Mesenchymal stem cell (in vitro differentiated cells and primary cell): Measurements from ENCODE around the gene KLRG1.
A peak's percentile ranks its signal among the peaks of the same experiment; 100 is the strongest.

ENCODE experiments used
- DNase-seq: peaks from one replicate; pipeline ENCODE4 v3.0.0-alpha.2; 2013
- H2AFZ ChIP-seq: one replicate; pipeline ENCODE4 v1.6.1; 2013; ENCODE audit warnings: low read depth, mild to moderate bottlenecking, control low read depth, inconsistent platforms, low read length, moderate library complexity
- H2AK5ac ChIP-seq: 2 replicates; pipeline ENCODE4 v1.6.1; 2013; ENCODE audit warnings: low read length, moderate library complexity, mild to moderate bottlenecking, inconsistent platforms; ENCODE audit not compliant: severe bottlenecking
- H2BK120ac ChIP-seq: one replicate; pipeline ENCODE4 v1.6.1; 2013; ENCODE audit warnings: low read depth, mild to moderate bottlenecking, inconsistent platforms, low read length, moderate library complexity
- H2BK12ac ChIP-seq, 2 experiments: one replicate each; pipeline ENCODE4 v1.6.1; 2013; ENCODE audit warnings: inconsistent platforms in 2 of 2, low read length in 2 of 2, mild to moderate bottlenecking in 2 of 2, moderate library complexity in 2 of 2, control low read depth in 1 of 2
- H2BK15ac ChIP-seq: one replicate; pipeline ENCODE4 v1.6.1; 2013; ENCODE audit warnings: mild to moderate bottlenecking, low read depth, inconsistent platforms; ENCODE audit not compliant: poor library complexity, severe bottlenecking
- H2BK5ac ChIP-seq: 2 replicates; pipeline ENCODE4 v1.6.1; 2013; ENCODE audit warnings: low read depth, mild to moderate bottlenecking, low read length, control low read depth, inconsistent platforms; ENCODE audit not compliant: poor library complexity, severe bottlenecking
- H3K14ac ChIP-seq, 2 experiments: one replicate each; pipeline ENCODE4 v1.6.1; 2013; ENCODE audit warnings: inconsistent platforms in 2 of 2, low read length in 2 of 2, control low read depth in 1 of 2, mild to moderate bottlenecking in 1 of 2, moderate library complexity in 1 of 2
- H3K18ac ChIP-seq, 2 experiments: one replicate each; pipeline ENCODE4 v1.6.1; 2013; ENCODE audit warnings: inconsistent platforms in 2 of 2, low read length in 2 of 2, control low read depth in 1 of 2, low read depth in 1 of 2, mild to moderate bottlenecking in 1 of 2
- H3K23ac ChIP-seq, 2 experiments: one replicate each; pipeline ENCODE4 v1.6.1; 2013; ENCODE audit warnings: inconsistent platforms in 2 of 2, low read length in 2 of 2, mild to moderate bottlenecking in 2 of 2, moderate library complexity in 2 of 2, control low read depth in 1 of 2
- H3K27ac ChIP-seq: 2 replicates; pipeline ENCODE4 v1.5.1; 2013; ENCODE audit warnings: mild to moderate bottlenecking, moderate library complexity, low read length, control low read depth, inconsistent platforms; ENCODE audit not compliant: poor library complexity, severe bottlenecking
- H3K27me3 ChIP-seq, 2 experiments: 2 replicates each; pipeline versions ENCODE4 v1.6.1 to v1.7.0; 2013; ENCODE audit warnings: low read length in 2 of 2, mild to moderate bottlenecking in 2 of 2, moderate library complexity in 2 of 2, control low read depth in 1 of 2, inconsistent platforms in 1 of 2; ENCODE audit not compliant: control insufficient read depth in 1 of 2, insufficient read depth in 1 of 2
- H3K36me3 ChIP-seq, 2 experiments: 2 replicates each; pipeline versions ENCODE4 v1.6.1 to v1.7.0; 2013; ENCODE audit warnings: low read length in 2 of 2, control low read depth in 1 of 2, inconsistent platforms in 1 of 2, low read depth in 1 of 2, mild to moderate bottlenecking in 1 of 2; ENCODE audit not compliant: insufficient read depth in 2 of 2, control insufficient read depth in 1 of 2
- H3K4ac ChIP-seq, 2 experiments: one replicate each; pipeline ENCODE4 v1.6.1; 2013; ENCODE audit warnings: inconsistent platforms in 2 of 2, low read length in 2 of 2, mild to moderate bottlenecking in 2 of 2, moderate library complexity in 2 of 2, control low read depth in 1 of 2, low read depth in 1 of 2
- H3K4me1 ChIP-seq: 2 replicates; pipeline ENCODE4 v1.6.1; 2013; ENCODE audit warnings: low read depth, low read length, control low read depth; ENCODE audit not compliant: control insufficient read depth, insufficient read depth
- H3K4me2 ChIP-seq: 2 replicates; pipeline ENCODE4 v1.6.1; 2013; ENCODE audit warnings: low read length, mild to moderate bottlenecking, inconsistent platforms; ENCODE audit not compliant: poor library complexity, severe bottlenecking
- H3K4me3 ChIP-seq, 2 experiments: 2 replicates each; pipeline versions ENCODE4 v1.5.1 to v1.7.0; 2013; ENCODE audit warnings: low read length in 2 of 2, mild to moderate bottlenecking in 2 of 2, control low read depth in 1 of 2, low read depth in 1 of 2; ENCODE audit not compliant: insufficient read depth in 1 of 2
- H3K79me1 ChIP-seq: replicated peaks from 2 replicates; pipeline ENCODE4 v1.6.1; 2013; ENCODE audit warnings: mild to moderate bottlenecking, control low read depth, low read length, inconsistent platforms; ENCODE audit not compliant: poor library complexity, severe bottlenecking
- H3K9ac ChIP-seq: 2 replicates; pipeline ENCODE4 v1.7.0; 2013; ENCODE audit warnings: mild to moderate bottlenecking, low read length, moderate library complexity
- H3K9me3 ChIP-seq: 2 replicates; pipeline ENCODE4 v1.7.0; 2013; ENCODE audit warnings: mild to moderate bottlenecking, low read length; ENCODE audit not compliant: control insufficient read depth
- H4K8ac ChIP-seq: one replicate; pipeline ENCODE4 v1.6.1; 2013; ENCODE audit warnings: inconsistent platforms, mild to moderate bottlenecking, low read length, moderate library complexity
- H4K91ac ChIP-seq: one replicate; pipeline ENCODE4 v1.6.1; 2013; ENCODE audit warnings: mild to moderate bottlenecking, low read length, inconsistent platforms
- WGBS: methylation state at CpG from one replicate; pipeline ENCODE4 v1.1.7; 2013; ENCODE audit warnings: mixed read lengths; 5-methylcytosine and 5-hydroxymethylcytosine counted together

The KLRG1 gene

DNA sequence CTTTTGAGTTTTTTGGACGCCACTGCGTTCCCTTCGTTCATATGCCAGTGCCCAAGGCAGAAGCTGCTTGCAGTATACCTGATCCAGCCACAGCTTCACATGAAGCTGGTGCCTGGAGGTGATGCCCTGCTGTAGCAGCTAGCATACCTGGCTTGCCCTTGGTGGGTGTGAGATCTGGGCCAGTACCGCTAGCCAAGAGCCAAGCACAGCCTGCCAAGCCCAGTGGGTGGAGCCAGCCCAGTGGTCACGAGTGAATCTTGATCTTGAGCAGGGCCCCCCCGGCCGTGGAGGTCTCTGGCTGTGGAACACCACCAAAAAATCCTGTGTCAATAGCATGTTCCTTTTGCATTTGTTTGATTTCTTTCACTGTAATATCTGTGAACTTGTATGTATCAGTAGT is 32.6 kb upstream of the KLRG1 start:
- no peak overlapping the region for H3K4me2 ChIP-seq

DNA sequence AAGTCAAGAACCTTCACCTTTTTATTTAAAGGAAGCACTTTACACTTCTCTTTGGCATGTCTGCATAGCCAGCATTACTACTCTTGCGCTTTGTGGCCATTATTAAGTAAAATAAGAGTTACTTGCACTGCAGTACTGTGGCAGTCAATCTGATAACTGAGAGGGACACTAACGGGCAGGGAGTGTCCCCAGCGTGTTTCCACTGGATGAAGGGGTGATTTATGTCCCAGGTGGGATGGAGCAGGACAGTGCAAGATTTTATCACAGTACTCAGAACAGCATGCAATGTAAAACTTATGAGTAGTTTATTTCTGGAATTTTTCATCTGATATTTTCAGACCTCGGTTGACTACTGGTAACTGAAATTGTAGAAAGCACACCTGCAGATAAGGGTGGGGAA is 31.8 kb upstream of the KLRG1 start:
- no peak overlapping the region for H3K27ac ChIP-seq
- H2BK15ac ChIP-seq: no peak overlapping the region
- no peak overlapping the region for H2BK12ac ChIP-seq
- H3K4ac ChIP-seq: no peak overlapping the region
- no peak overlapping the region for H3K18ac ChIP-seq
- H3K14ac ChIP-seq: no peak overlapping the region
- no peak overlapping the region for H2AK5ac ChIP-seq
- DNase-seq: no peak
- no peaks in the 10 kb centered on the region for H3K9me3 ChIP-seq
- H3K9ac ChIP-seq: no peak overlapping the region
- no peak overlapping the region for H2AFZ ChIP-seq
- no peak overlapping the region for H2BK120ac ChIP-seq
- 92% methylated on average over 4 of the region's 4 CpGs for WGBS
- H3K23ac ChIP-seq: no peak overlapping the region
- H3K4me2 ChIP-seq: no peak overlapping the region
- H3K4me1 ChIP-seq: no peaks in the 10 kb centered on the region
- H3K4me3 ChIP-seq: no peak overlapping the region
- H3K79me1 ChIP-seq: no peaks in the 10 kb centered on the region
- peaks cover 0 to 3% of the 10 kb centered on the region in 2 experiments for H3K36me3 ChIP-seq
- no peak overlapping the region for H4K8ac ChIP-seq
- H3K27me3 ChIP-seq: no peaks in the 10 kb centered on the region
- H4K91ac ChIP-seq: no peak overlapping the region
- no peak overlapping the region for H2BK5ac ChIP-seq

More for the DNA sequence above, 32.6 kb upstream of the KLRG1 start:
- Histone ChIP-seq H2BK5ac (no peak overlapping the region), H3K27ac (no peak overlapping the region), H3K9me3 (no peaks in the 10 kb centered on the region), H3K4me3 (no peak overlapping the region), H2BK120ac (no peak overlapping the region), H2AFZ (no peak overlapping the region), H3K4me1 (no peaks in the 10 kb centered on the region), H3K4ac (no peak overlapping the region), H2BK12ac (no peak overlapping the region), H3K36me3 (peaks cover 0 to 3% of the 10 kb centered on the region in 2 experiments), H4K8ac (no peak overlapping the region), H3K9ac (no peak overlapping the region), H3K27me3 (no peaks in the 10 kb centered on the region), H3K14ac (no peak overlapping the region), H3K23ac (no peak overlapping the region), H3K79me1 (peaks cover under 1% of the 10 kb centered on the region), H4K91ac (no peak overlapping the region), H2BK15ac (no peak overlapping the region), H2AK5ac (no peak overlapping the region), H3K18ac (peak overlapping the region in 1 of 2 experiments; percentile 57)
- DNase-seq: no peak
- WGBS: 71% methylated on average over 7 of the region's 7 CpGs

DNA sequence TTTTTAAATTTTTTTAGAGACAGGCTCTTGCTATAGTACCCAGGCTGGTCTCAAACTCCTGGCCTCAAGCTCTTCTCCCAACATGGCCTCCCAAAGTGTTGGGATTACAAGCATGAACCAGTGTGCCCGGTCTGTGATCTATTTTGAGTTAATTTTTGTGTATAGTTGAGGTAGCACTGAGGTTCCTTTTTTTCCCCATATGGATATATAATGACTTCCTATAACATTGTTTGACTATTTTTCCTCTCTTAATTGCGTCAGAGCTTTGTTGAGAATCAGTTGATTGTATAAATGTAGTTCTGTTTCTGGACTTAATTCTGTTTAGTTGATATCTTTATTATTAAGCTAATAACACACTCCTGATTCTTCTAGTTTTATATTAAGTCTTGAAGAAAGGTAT is 31.3 kb upstream of the KLRG1 start:
- no peak overlapping the region for H2BK120ac ChIP-seq
- H3K27me3 ChIP-seq: no peaks in the 10 kb centered on the region
- no peak overlapping the region for H2AFZ ChIP-seq
- no peak overlapping the region for H3K27ac ChIP-seq
- no peak overlapping the region for H3K4me3 ChIP-seq
- H2BK12ac ChIP-seq: no peak overlapping the region
- no peaks in the 10 kb centered on the region for H3K79me1 ChIP-seq
- no peak overlapping the region for H3K23ac ChIP-seq
- no CpG with 5 or more reads among the region's 2 CpGs for WGBS
- H2BK5ac ChIP-seq: no peak overlapping the region
- no peak overlapping the region for H4K8ac ChIP-seq
- H3K4me1 ChIP-seq: no peaks in the 10 kb centered on the region
- H2BK15ac ChIP-seq: no peak overlapping the region
- H3K9me3 ChIP-seq: no peaks in the 10 kb centered on the region
- H3K18ac ChIP-seq: no peak overlapping the region
- no peak overlapping the region for H2AK5ac ChIP-seq
- H3K9ac ChIP-seq: no peak overlapping the region
- peaks cover 0 to 3% of the 10 kb centered on the region in 2 experiments for H3K36me3 ChIP-seq
- no peak overlapping the region for H4K91ac ChIP-seq
- no peak for DNase-seq
- no peak overlapping the region for H3K4ac ChIP-seq
- no peak overlapping the region for H3K14ac ChIP-seq
- no peak overlapping the region for H3K4me2 ChIP-seq

DNA sequence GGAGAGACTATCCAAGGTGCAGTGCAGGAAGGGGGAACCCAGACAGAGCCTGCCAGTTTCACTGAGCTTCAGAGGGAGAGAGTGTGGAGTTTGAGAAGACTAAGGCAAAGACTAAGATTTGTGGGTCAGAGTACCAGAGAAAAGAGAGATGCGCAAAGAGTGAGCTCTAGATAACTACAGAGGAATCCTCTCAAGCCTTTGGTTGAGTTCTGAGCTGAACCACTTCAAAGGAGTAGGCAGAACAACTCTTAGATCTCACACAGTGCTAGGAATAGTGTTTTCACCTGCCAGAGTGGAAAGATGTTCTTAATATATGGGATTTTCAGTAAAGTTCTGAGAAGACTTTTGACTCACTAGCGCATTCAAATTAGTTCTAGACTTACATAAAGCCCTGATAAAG is 29.2 kb upstream of the KLRG1 start:
- H3K27ac ChIP-seq: no peak overlapping the region
- peak overlapping the region; percentile 49 for H4K8ac ChIP-seq
- no peak overlapping the region for H2BK12ac ChIP-seq
- H2BK15ac ChIP-seq: no peak overlapping the region
- no peaks in the 10 kb centered on the region for H3K79me1 ChIP-seq
- no peak overlapping the region for H3K9ac ChIP-seq
- H2AK5ac ChIP-seq: no peak overlapping the region
- H3K36me3 ChIP-seq: peaks cover 0 to 3% of the 10 kb centered on the region in 2 experiments
- no peak overlapping the region for H2BK5ac ChIP-seq
- H3K4me2 ChIP-seq: no peak overlapping the region
- H3K27me3 ChIP-seq: no peaks in the 10 kb centered on the region
- 100% methylated on average over 2 of the region's 2 CpGs for WGBS
- H2BK120ac ChIP-seq: no peak overlapping the region
- H2AFZ ChIP-seq: no peak overlapping the region
- no peak overlapping the region for H3K4me3 ChIP-seq
- no peak overlapping the region for H3K18ac ChIP-seq
- H4K91ac ChIP-seq: no peak overlapping the region
- H3K14ac ChIP-seq: no peak overlapping the region
- DNase-seq: no peak
- no peaks in the 10 kb centered on the region for H3K4me1 ChIP-seq
- no peaks in the 10 kb centered on the region for H3K9me3 ChIP-seq
- H3K23ac ChIP-seq: no peak overlapping the region
- H3K4ac ChIP-seq: no peak overlapping the region
